ENCODE results near the gene DNMT3A. TPM values are rescaled to one million over a fixed set of nuclear protein-coding genes. Genes with fewer than 3 reads are reported as not detected.
"Not testable (repeated sequence)": the region's sequence is repeated elsewhere in the genome, so short reads cannot be mapped to it uniquely, and the experiment has no call there.

The DNMT3A gene
- total RNA-seq, 1 experiment from 2014 or later, result 10.8 TPM

GRCh38 chr2:25285265-25286024 lies 56.3 kb downstream of the DNMT3A start:
- DNase-seq (ENCODE audit: low spot score), result no peak

- DNase-seq (ENCODE audit: low spot score), result no peak
Observed at GRCh38 chr2:25284756-25285155, 57.0 kb downstream of the DNMT3A start.

- DNase-seq (ENCODE audit: low spot score), result no peak
Observed at GRCh38 chr2:25283921-25284320, 57.8 kb downstream of the DNMT3A start.

GRCh38 chr2:25281941-25282340 lies 59.8 kb downstream of the DNMT3A start:
- no peak for DNase-seq (ENCODE audit: low spot score)

- DNase-seq (ENCODE audit: low spot score), result no peak
Observed at GRCh38 chr2:25281522-25281921, 60.2 kb downstream of the DNMT3A start.

- no peak for DNase-seq (ENCODE audit: low spot score)
Observed at GRCh38 chr2:25280051-25280687, 61.6 kb downstream of the DNMT3A start.

GRCh38 chr2:25279091-25279651 lies 62.6 kb downstream of the DNMT3A start:
- no peak for DNase-seq (ENCODE audit: low spot score)

GRCh38 chr2:25276569-25277465 lies 64.9 kb downstream of the DNMT3A start:
- DNase-seq (ENCODE audit: low spot score), result no peak

GRCh38 chr2:25275575-25275965 lies 66.2 kb downstream of the DNMT3A start:
- no peak for DNase-seq (ENCODE audit: low spot score)

- DNase-seq (ENCODE audit: low spot score), result no peak
Observed at GRCh38 chr2:25274868-25275574, 66.7 kb downstream of the DNMT3A start.

- no peak for DNase-seq (ENCODE audit: low spot score)
Observed at GRCh38 chr2:25273985-25274535, 67.7 kb downstream of the DNMT3A start.

- DNase-seq (ENCODE audit: low spot score), result not testable (repeated sequence)
Observed at GRCh38 chr2:25272705-25273104, 69.0 kb downstream of the DNMT3A start.

- DNase-seq (ENCODE audit: low spot score), result no peak
Observed at GRCh38 chr2:25270061-25270460, 71.7 kb downstream of the DNMT3A start.

GRCh38 chr2:25269233-25269632 lies 72.5 kb downstream of the DNMT3A start:
- DNase-seq (ENCODE audit: low spot score), result no peak

- no peak for DNase-seq (ENCODE audit: low spot score)
Observed at GRCh38 chr2:25268139-25268538, 73.6 kb downstream of the DNMT3A start.

- DNase-seq (ENCODE audit: low spot score), result no peak
Observed at GRCh38 chr2:25266399-25266798, 75.3 kb downstream of the DNMT3A start.

- no peak for DNase-seq (ENCODE audit: low spot score)
Observed at GRCh38 chr2:25265802-25266201, 75.9 kb downstream of the DNMT3A start.

GRCh38 chr2:25265001-25265400 lies 76.7 kb downstream of the DNMT3A start:
- DNase-seq (ENCODE audit: low spot score), result no peak

- DNase-seq (ENCODE audit: low spot score), result no peak
Observed at GRCh38 chr2:25262288-25262687, 79.4 kb downstream of the DNMT3A start.

GRCh38 chr2:25259737-25260124 lies 82.0 kb downstream of the DNMT3A start:
- no peak for DNase-seq (ENCODE audit: low spot score)

Measured in HT-29 (cell line).